GM12878 (cell line): ENCODE results near the gene RAP1GAP2.

Experiments used
- CBX5 ChIP-seq: sonication (generic); IDR thresholded peaks from 2 replicates; pipeline ENCODE4 v1.6.1; 2016; ENCODE audit warnings: low read depth, moderate library complexity, mild to moderate bottlenecking, inconsistent platforms
- SIX5 ChIP-seq: IDR thresholded peaks from 2 replicates; pipeline ENCODE4 v1.6.1; 2011; ENCODE audit warnings: mild to moderate bottlenecking, low read depth, low read length, moderate library complexity; ENCODE audit not compliant: severe bottlenecking
- TAF1 ChIP-seq: IDR thresholded peaks from 2 replicates; pipeline ENCODE4 v1.6.1; 2011; ENCODE audit warnings: mild to moderate bottlenecking, low read depth, low read length, borderline replicate concordance
- ZNF207 ChIP-seq: fragments of 450-650 bp; IDR thresholded peaks from 2 replicates; pipeline ENCODE4 v1.6.1; 2014; ENCODE audit warnings: antibody characterized with exemption, mild to moderate bottlenecking, borderline replicate concordance
- TF ChIP-seq, protein P1 (sequence below), 3 experiments: IDR thresholded peaks in 2 of 3; conservative IDR thresholded peaks in 1 of 3; 2 replicates each; pipeline ENCODE4 v1.5.1; 2011; ENCODE audit warnings: low read depth in 3 of 3, low read length in 3 of 3, mild to moderate bottlenecking in 3 of 3, control low read depth in 2 of 3, moderate library complexity in 2 of 3, inconsistent platforms in 1 of 3, mixed read lengths in 1 of 3; ENCODE audit not compliant: control insufficient read depth in 2 of 3, insufficient read depth in 1 of 3; ENCODE audit errors: extremely low read depth in 1 of 3
- TF ChIP-seq, protein P2 (sequence below): IDR thresholded peaks from 2 replicates; pipeline ENCODE4 v1.6.1; 2012; ENCODE audit warnings: mild to moderate bottlenecking, low read depth, low read length
- TF ChIP-seq, protein P3 (sequence below): IDR thresholded peaks from 2 replicates; pipeline ENCODE4 v1.6.1; 2011; ENCODE audit warnings: low read depth, mild to moderate bottlenecking, low read length, moderate library complexity, borderline replicate concordance; ENCODE audit errors: extremely low read depth

DNA sequence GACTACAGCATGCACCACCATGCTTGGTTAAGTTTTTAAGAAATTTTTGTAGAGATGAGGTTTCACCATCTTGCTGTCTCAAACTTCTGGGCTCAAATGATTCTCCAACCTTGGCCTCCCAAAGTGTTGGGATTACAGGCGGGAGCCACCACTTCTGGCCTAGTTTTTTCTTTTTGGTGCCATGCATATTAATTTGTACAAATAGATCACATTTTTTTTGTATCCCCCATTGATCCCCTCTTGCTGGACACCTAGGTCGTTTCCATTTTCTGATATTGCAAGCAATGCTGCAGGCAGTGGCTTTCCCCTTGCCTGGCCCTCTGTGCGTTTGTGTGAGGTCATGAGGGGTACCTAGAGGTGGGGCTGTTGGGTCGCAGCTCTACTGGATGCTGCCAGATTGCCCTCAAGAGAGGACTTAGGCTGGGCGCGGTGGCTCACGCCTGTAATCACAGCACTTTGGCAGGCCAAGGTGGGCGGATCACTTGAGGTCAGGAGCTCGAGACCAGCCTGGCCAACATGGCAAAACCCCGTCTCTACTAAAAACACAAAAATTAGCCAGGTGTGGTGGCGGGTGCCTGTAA lies 23.8 kb downstream of the RAP1GAP2 start:
- TF ChIP-seq, protein P1, sequence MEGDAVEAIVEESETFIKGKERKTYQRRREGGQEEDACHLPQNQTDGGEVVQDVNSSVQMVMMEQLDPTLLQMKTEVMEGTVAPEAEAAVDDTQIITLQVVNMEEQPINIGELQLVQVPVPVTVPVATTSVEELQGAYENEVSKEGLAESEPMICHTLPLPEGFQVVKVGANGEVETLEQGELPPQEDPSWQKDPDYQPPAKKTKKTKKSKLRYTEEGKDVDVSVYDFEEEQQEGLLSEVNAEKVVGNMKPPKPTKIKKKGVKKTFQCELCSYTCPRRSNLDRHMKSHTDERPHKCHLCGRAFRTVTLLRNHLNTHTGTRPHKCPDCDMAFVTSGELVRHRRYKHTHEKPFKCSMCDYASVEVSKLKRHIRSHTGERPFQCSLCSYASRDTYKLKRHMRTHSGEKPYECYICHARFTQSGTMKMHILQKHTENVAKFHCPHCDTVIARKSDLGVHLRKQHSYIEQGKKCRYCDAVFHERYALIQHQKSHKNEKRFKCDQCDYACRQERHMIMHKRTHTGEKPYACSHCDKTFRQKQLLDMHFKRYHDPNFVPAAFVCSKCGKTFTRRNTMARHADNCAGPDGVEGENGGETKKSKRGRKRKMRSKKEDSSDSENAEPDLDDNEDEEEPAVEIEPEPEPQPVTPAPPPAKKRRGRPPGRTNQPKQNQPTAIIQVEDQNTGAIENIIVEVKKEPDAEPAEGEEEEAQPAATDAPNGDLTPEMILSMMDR (IDR thresholded peaks at IDR 0.05 in 2 of 3, conservative IDR thresholded peaks at IDR 0.05 in 1 of 3; ENCODE audit: control insufficient read depth in 2 of 3, extremely low read depth in 1 of 3, insufficient read depth in 1 of 3, low read depth in 3 of 3, low read length in 3 of 3), result no peak
- TF ChIP-seq ZNF207, result no peak
- TF ChIP-seq, protein P2, sequence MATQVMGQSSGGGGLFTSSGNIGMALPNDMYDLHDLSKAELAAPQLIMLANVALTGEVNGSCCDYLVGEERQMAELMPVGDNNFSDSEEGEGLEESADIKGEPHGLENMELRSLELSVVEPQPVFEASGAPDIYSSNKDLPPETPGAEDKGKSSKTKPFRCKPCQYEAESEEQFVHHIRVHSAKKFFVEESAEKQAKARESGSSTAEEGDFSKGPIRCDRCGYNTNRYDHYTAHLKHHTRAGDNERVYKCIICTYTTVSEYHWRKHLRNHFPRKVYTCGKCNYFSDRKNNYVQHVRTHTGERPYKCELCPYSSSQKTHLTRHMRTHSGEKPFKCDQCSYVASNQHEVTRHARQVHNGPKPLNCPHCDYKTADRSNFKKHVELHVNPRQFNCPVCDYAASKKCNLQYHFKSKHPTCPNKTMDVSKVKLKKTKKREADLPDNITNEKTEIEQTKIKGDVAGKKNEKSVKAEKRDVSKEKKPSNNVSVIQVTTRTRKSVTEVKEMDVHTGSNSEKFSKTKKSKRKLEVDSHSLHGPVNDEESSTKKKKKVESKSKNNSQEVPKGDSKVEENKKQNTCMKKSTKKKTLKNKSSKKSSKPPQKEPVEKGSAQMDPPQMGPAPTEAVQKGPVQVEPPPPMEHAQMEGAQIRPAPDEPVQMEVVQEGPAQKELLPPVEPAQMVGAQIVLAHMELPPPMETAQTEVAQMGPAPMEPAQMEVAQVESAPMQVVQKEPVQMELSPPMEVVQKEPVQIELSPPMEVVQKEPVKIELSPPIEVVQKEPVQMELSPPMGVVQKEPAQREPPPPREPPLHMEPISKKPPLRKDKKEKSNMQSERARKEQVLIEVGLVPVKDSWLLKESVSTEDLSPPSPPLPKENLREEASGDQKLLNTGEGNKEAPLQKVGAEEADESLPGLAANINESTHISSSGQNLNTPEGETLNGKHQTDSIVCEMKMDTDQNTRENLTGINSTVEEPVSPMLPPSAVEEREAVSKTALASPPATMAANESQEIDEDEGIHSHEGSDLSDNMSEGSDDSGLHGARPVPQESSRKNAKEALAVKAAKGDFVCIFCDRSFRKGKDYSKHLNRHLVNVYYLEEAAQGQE, result no peak
- TF ChIP-seq TAF1, result no peak
- no peak for TF ChIP-seq CBX5
- TF ChIP-seq, protein P3, sequence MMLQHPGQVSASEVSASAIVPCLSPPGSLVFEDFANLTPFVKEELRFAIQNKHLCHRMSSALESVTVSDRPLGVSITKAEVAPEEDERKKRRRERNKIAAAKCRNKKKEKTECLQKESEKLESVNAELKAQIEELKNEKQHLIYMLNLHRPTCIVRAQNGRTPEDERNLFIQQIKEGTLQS, result no peak
- no peak for TF ChIP-seq SIX5
